Mesendoderm (in vitro differentiated cells): ENCODE measurements around the gene ARHGAP32.

Source experiments
- DNase-seq: peaks from one replicate; pipeline ENCODE4 v3.0.0; 2013
- H2AK5ac ChIP-seq: 2 replicates; pipeline ENCODE4 v1.6.1; 2013; ENCODE audit warnings: low read length, inconsistent platforms
- H2BK120ac ChIP-seq: 2 replicates; pipeline ENCODE4 v1.6.1; 2013; ENCODE audit warnings: low read depth, mild to moderate bottlenecking, low read length, moderate library complexity, mixed read lengths
- H2BK15ac ChIP-seq: replicated peaks from 2 replicates; pipeline ENCODE4 v1.6.1; 2013; ENCODE audit warnings: low read depth, mild to moderate bottlenecking, moderate library complexity
- H2BK5ac ChIP-seq: 2 replicates; pipeline ENCODE4 v1.6.1; 2013; ENCODE audit warnings: low read length, inconsistent platforms
- H3K18ac ChIP-seq: 2 replicates; pipeline ENCODE4 v1.6.1; 2013; ENCODE audit warnings: mild to moderate bottlenecking, low read length, mixed read lengths
- H3K23ac ChIP-seq: one replicate; pipeline ENCODE4 v1.6.1; 2013; ENCODE audit warnings: low read length
- H3K27ac ChIP-seq: 2 replicates; pipeline ENCODE4 v1.5.1; 2013; ENCODE audit warnings: low read depth, mild to moderate bottlenecking, inconsistent platforms, low read length, moderate library complexity
- H3K27me3 ChIP-seq: 2 replicates; pipeline ENCODE4 v1.6.1; 2013; ENCODE audit warnings: low read length, control low read depth, mild to moderate bottlenecking, inconsistent platforms; ENCODE audit not compliant: insufficient read depth, poor library complexity
- H3K36me3 ChIP-seq: 2 replicates; pipeline ENCODE4 v1.6.1; 2013; ENCODE audit warnings: low read length, inconsistent platforms; ENCODE audit not compliant: control insufficient read depth, insufficient read depth
- H3K4ac ChIP-seq: one replicate; pipeline ENCODE4 v1.6.1; 2013; ENCODE audit warnings: low read depth, mild to moderate bottlenecking, low read length, moderate library complexity
- H3K4me1 ChIP-seq: 2 replicates; pipeline ENCODE4 v1.6.1; 2013; ENCODE audit warnings: low read depth, low read length, inconsistent platforms; ENCODE audit not compliant: control insufficient read depth
- H3K4me2 ChIP-seq: 2 replicates; pipeline ENCODE4 v1.6.1; 2013; ENCODE audit warnings: low read length
- H3K4me3 ChIP-seq: 2 replicates; pipeline ENCODE4 v1.5.1; 2013; ENCODE audit warnings: mild to moderate bottlenecking, low read length
- H3K56ac ChIP-seq: one replicate; pipeline ENCODE4 v1.6.1; 2013; ENCODE audit warnings: low read length
- H3K79me1 ChIP-seq: 2 replicates; pipeline ENCODE4 v1.6.1; 2013; ENCODE audit warnings: low read length, inconsistent platforms
- H3K79me2 ChIP-seq: 2 replicates; pipeline ENCODE4 v1.6.1; 2013; ENCODE audit warnings: mild to moderate bottlenecking, low read length; ENCODE audit not compliant: control insufficient read depth, insufficient read depth
- H3K9ac ChIP-seq: 2 replicates; pipeline ENCODE4 v1.6.1; 2013; ENCODE audit warnings: low read length, inconsistent platforms
- H4K5ac ChIP-seq: one replicate; pipeline ENCODE4 v1.6.1; 2013; ENCODE audit warnings: low read length
- H4K8ac ChIP-seq: one replicate; pipeline ENCODE4 v1.6.1; 2013; ENCODE audit warnings: low read depth, mild to moderate bottlenecking, control low read depth, low read length, moderate library complexity
- WGBS: extraction: QIAGEN DNeasy Blood & Tissue Kit; methylation state at CpG from one replicate; pipeline ENCODE4 v1.1.7; 2013; ENCODE audit warnings: low lambda C conversion rate, missing lambda C conversion rate; ENCODE audit not compliant: insufficient coverage; ENCODE audit errors: extremely low coverage; 5-methylcytosine and 5-hydroxymethylcytosine counted together

Gene ARHGAP32

GRCh38 chr11:128941573-128942271 is 250.4 kb downstream of the ARHGAP32 start:
- H3K79me2 ChIP-seq = no peaks in the 10 kb centered on the region
- no peak overlapping the region for H4K5ac ChIP-seq
- no peak overlapping the region for H3K18ac ChIP-seq
- H2BK15ac ChIP-seq = no peak overlapping the region
- no peak overlapping the region for H3K27ac ChIP-seq
- no peak overlapping the region for H3K4me2 ChIP-seq
- no peak for DNase-seq
- no peak overlapping the region for H3K23ac ChIP-seq
- no peaks in the 10 kb centered on the region for H3K36me3 ChIP-seq
- no peak overlapping the region for H2AK5ac ChIP-seq
- H3K4ac ChIP-seq = no peak overlapping the region
- H3K4me1 ChIP-seq = no peaks in the 10 kb centered on the region
- H3K4me3 ChIP-seq = no peak overlapping the region
- H3K9ac ChIP-seq = no peak overlapping the region
- no peak overlapping the region for H3K56ac ChIP-seq
- WGBS = no CpG with 5 or more reads among the region's 14 CpGs
- no peak overlapping the region for H4K8ac ChIP-seq
- H3K79me1 ChIP-seq = no peaks in the 10 kb centered on the region
- no peak overlapping the region for H2BK120ac ChIP-seq
- no peak overlapping the region for H2BK5ac ChIP-seq
- H3K27me3 ChIP-seq = no peaks in the 10 kb centered on the region

GRCh38 chr11:128941110-128941509 is 251.0 kb downstream of the ARHGAP32 start:
- Histone ChIP-seq H3K18ac (no peak overlapping the region), H3K23ac (no peak overlapping the region), H3K27me3 (no peaks in the 10 kb centered on the region), H3K4me2 (no peak overlapping the region), H3K56ac (no peak overlapping the region), H2BK5ac (no peak overlapping the region), H3K4me3 (no peak overlapping the region), H2BK15ac (no peak overlapping the region), H3K9ac (no peak overlapping the region), H4K8ac (no peak overlapping the region), H3K4ac (no peak overlapping the region), H3K4me1 (no peaks in the 10 kb centered on the region), H2AK5ac (no peak overlapping the region), H3K36me3 (no peaks in the 10 kb centered on the region), H3K27ac (no peak overlapping the region), H2BK120ac (no peak overlapping the region), H3K79me1 (no peaks in the 10 kb centered on the region), H4K5ac (no peak overlapping the region), H3K79me2 (no peaks in the 10 kb centered on the region)
- no peak for DNase-seq
- WGBS = no CpG with 5 or more reads among the region's 8 CpGs

DNA sequence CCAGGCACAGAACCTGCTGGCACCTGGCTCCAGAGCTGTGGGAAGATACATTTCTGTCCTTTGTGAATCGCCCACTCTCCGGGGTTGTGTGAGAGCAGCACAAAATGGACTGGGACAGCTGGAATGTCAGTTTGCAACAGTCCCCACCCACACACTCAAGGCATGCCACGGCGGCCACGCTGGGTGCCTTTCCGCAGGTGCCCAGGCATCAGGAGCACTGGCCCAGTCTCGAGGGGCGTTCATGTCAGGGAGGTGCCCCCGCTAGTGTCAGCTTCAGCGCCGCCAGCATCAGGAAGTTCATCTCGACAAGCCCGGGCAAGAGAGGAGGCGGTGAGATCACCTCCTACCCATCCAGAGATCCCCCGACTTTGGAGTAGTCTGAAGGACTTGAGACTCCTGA is 251.5 kb downstream of the ARHGAP32 start:
- Histone ChIP-seq H3K18ac (no peak overlapping the region), H3K9ac (no peak overlapping the region), H2BK120ac (no peak overlapping the region), H3K56ac (no peak overlapping the region), H3K27me3 (no peaks in the 10 kb centered on the region), H3K4ac (no peak overlapping the region), H3K79me1 (no peaks in the 10 kb centered on the region), H3K4me1 (no peaks in the 10 kb centered on the region), H2AK5ac (no peak overlapping the region), H3K23ac (no peak overlapping the region), H3K4me3 (no peak overlapping the region), H3K79me2 (no peaks in the 10 kb centered on the region), H2BK15ac (no peak overlapping the region), H3K4me2 (no peak overlapping the region), H4K8ac (no peak overlapping the region), H3K27ac (no peak overlapping the region), H2BK5ac (no peak overlapping the region), H4K5ac (no peak overlapping the region), H3K36me3 (no peaks in the 10 kb centered on the region)
- no peak for DNase-seq
- no CpG with 5 or more reads among the region's 15 CpGs for WGBS

DNA sequence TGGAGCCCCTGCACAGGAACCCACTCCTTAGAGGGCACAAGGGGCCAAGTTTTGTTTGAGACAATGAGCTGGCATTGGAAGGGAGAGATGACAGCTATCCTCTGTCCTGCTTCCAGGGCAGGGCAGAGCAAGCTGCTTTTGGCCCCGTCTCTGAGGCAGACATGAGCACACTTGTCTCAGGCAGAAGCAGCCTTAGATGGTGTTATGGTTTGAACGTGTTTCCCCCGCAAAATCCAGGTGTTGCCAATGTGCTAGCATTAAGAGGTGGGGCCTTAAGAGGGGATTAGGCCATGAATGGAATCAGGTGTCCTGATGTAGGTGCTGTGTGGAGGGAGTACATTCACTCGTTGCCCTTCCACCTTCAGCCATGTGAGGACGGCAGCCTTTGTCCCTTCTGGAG is 252.0 kb downstream of the ARHGAP32 start:
- no peaks in the 10 kb centered on the region for H3K27me3 ChIP-seq
- H2BK15ac ChIP-seq = no peak overlapping the region
- H2BK5ac ChIP-seq = no peak overlapping the region
- H3K79me2 ChIP-seq = no peaks in the 10 kb centered on the region
- H3K4me3 ChIP-seq = no peak overlapping the region
- H4K5ac ChIP-seq = no peak overlapping the region
- no peaks in the 10 kb centered on the region for H3K4me1 ChIP-seq
- no peak overlapping the region for H3K27ac ChIP-seq
- H3K18ac ChIP-seq = no peak overlapping the region
- WGBS = no CpG with 5 or more reads among the region's 5 CpGs
- H3K56ac ChIP-seq = no peak overlapping the region
- no peak overlapping the region for H3K4ac ChIP-seq
- DNase-seq = no peak
- H3K23ac ChIP-seq = no peak overlapping the region
- H2AK5ac ChIP-seq = no peak overlapping the region
- H3K4me2 ChIP-seq = no peak overlapping the region
- no peak overlapping the region for H2BK120ac ChIP-seq
- H3K79me1 ChIP-seq = no peaks in the 10 kb centered on the region
- no peak overlapping the region for H4K8ac ChIP-seq
- H3K9ac ChIP-seq = no peak overlapping the region
- H3K36me3 ChIP-seq = no peaks in the 10 kb centered on the region

- Histone ChIP-seq H3K27me3 (no peaks in the 10 kb centered on the region), H2BK120ac (no peak overlapping the region), H3K4me1 (no peaks in the 10 kb centered on the region), H3K4ac (no peak overlapping the region), H3K56ac (no peak overlapping the region), H3K18ac (no peak overlapping the region), H2AK5ac (no peak overlapping the region), H3K79me1 (no peaks in the 10 kb centered on the region), H3K9ac (no peak overlapping the region), H4K8ac (no peak overlapping the region), H2BK15ac (no peak overlapping the region), H3K23ac (no peak overlapping the region), H3K4me3 (no peak overlapping the region), H3K79me2 (no peaks in the 10 kb centered on the region), H4K5ac (no peak overlapping the region), H3K36me3 (no peaks in the 10 kb centered on the region), H3K27ac (no peak overlapping the region), H3K4me2 (no peak overlapping the region), H2BK5ac (no peak overlapping the region)
- no CpG with 5 or more reads among the region's 11 CpGs for WGBS
- no peak for DNase-seq
Observed at GRCh38 chr11:128939591-128939990, 252.5 kb downstream of the ARHGAP32 start.
